Ishikawa (cell line): ENCODE results near the gene ADGRG1.

Source experiments
- CEBPB ChIP-seq: IDR thresholded peaks from 2 replicates; pipeline ENCODE4 v1.6.1; 2012
- CREB1 ChIP-seq: IDR thresholded peaks from 2 replicates; pipeline ENCODE4 v1.6.1; 2012; ENCODE audit warnings: low read depth
- EP300 ChIP-seq: IDR thresholded peaks from 2 replicates; pipeline ENCODE4 v1.6.1; 2012; ENCODE audit warnings: borderline replicate concordance
- FOXM1 ChIP-seq: IDR thresholded peaks from 2 replicates; pipeline ENCODE4 v1.6.1; 2012; ENCODE audit warnings: low read depth, borderline replicate concordance
- NFIC ChIP-seq: IDR thresholded peaks from 2 replicates; pipeline ENCODE4 v1.6.1; 2012
- RAD21 ChIP-seq: IDR thresholded peaks from 2 replicates; pipeline ENCODE4 v1.6.1; 2012; ENCODE audit warnings: low read depth
- TAF1 ChIP-seq: IDR thresholded peaks from 2 replicates; pipeline ENCODE4 v1.6.1; 2012; ENCODE audit warnings: low read depth, mild to moderate bottlenecking
- YY1 ChIP-seq: IDR thresholded peaks from 2 replicates; pipeline ENCODE4 v1.6.1; 2012; ENCODE audit warnings: low read depth
- ZBTB7A ChIP-seq: IDR thresholded peaks from 2 replicates; pipeline ENCODE4 v1.6.1; 2012; ENCODE audit warnings: low read depth
- TF ChIP-seq, protein P1 (sequence below): IDR thresholded peaks from 2 replicates; pipeline ENCODE4 v1.6.1; 2012; ENCODE audit warnings: low read depth, mild to moderate bottlenecking
- TF ChIP-seq, protein P2 (sequence below): IDR thresholded peaks from 2 replicates; pipeline ENCODE4 v1.6.1; 2012

DNA sequence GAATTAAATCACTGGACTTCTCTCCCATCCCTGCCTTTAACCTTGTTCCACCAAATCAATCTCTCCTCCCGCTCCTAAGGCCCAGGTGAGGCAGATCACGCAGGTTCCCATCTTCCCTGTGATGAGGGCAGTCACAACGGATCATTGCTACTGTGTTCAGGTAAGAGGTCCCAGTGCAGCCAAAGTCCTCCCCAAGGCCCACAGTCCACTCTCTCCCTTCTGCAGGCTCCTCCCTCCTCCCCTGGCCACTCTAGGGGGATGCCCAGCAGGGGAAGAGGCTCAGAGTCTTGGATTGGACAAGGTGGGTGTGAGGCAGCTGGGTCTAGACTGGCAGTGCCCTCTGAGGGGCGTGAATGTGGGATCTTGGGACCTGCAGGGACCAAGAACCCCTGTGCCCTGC, 37.1 kb downstream of the ADGRG1 start:
- TF ChIP-seq YY1 (no peak), TAF1 (no peak), EP300 (no peak), FOXM1 (no peak), RAD21 (no peak), CREB1 (no peak), CEBPB (no peak), ZBTB7A (no peak), NFIC (no peak)
- TF ChIP-seq, protein P1, sequence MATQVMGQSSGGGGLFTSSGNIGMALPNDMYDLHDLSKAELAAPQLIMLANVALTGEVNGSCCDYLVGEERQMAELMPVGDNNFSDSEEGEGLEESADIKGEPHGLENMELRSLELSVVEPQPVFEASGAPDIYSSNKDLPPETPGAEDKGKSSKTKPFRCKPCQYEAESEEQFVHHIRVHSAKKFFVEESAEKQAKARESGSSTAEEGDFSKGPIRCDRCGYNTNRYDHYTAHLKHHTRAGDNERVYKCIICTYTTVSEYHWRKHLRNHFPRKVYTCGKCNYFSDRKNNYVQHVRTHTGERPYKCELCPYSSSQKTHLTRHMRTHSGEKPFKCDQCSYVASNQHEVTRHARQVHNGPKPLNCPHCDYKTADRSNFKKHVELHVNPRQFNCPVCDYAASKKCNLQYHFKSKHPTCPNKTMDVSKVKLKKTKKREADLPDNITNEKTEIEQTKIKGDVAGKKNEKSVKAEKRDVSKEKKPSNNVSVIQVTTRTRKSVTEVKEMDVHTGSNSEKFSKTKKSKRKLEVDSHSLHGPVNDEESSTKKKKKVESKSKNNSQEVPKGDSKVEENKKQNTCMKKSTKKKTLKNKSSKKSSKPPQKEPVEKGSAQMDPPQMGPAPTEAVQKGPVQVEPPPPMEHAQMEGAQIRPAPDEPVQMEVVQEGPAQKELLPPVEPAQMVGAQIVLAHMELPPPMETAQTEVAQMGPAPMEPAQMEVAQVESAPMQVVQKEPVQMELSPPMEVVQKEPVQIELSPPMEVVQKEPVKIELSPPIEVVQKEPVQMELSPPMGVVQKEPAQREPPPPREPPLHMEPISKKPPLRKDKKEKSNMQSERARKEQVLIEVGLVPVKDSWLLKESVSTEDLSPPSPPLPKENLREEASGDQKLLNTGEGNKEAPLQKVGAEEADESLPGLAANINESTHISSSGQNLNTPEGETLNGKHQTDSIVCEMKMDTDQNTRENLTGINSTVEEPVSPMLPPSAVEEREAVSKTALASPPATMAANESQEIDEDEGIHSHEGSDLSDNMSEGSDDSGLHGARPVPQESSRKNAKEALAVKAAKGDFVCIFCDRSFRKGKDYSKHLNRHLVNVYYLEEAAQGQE = no peak
- TF ChIP-seq, protein P2, sequence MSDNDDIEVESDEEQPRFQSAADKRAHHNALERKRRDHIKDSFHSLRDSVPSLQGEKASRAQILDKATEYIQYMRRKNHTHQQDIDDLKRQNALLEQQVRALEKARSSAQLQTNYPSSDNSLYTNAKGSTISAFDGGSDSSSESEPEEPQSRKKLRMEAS = no peak
